IPS-NIHi7 (cell line): Measurements from ENCODE around the gene LY6G5B.

Experiments
- DNase-seq: peaks from one replicate; pipeline ENCODE4 v3.0.0; 2012; ENCODE audit warnings: mixed read lengths; ENCODE audit errors: extremely low spot score

The LY6G5B gene

DNA sequence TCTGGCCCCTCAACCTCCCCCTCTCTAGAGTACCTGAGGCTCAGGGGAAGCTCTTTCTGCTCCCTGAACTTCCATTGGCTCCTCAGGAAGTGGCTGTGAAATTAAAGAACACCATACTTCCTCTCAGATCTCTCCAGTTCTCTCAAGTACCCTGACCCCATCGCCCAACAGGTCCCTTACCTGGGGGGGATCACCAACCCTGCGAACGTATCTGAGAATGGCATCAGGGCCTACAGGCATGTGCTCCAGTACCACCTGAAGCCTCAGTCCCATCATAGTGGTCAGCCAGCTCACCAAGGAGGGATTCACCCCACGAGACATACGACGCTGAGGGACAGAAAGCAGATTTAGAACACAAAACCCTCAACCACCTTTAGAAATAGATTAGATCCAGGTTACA, 29.2 kb upstream of the LY6G5B start:
- no peak for DNase-seq

DNA sequence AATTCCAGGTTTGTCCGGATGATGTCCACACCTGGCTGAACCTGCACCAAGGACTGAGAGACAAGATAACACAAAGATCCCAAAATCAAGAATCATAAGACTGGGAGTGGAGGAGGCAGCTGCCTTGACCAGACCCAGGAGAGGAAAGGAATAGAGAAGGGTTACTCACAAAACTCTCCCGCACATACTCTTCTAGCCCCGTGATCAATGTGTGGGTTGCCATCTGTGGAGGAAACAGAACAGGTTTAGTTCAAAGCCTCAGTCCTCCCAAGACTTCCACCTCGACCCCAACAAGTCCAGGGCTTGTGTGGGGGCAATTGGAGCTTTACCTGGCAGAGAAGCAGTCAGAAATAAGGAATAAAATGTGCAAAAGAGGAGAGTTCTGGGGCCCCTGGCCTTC, 28.4 kb upstream of the LY6G5B start:
- no peak for DNase-seq

DNA sequence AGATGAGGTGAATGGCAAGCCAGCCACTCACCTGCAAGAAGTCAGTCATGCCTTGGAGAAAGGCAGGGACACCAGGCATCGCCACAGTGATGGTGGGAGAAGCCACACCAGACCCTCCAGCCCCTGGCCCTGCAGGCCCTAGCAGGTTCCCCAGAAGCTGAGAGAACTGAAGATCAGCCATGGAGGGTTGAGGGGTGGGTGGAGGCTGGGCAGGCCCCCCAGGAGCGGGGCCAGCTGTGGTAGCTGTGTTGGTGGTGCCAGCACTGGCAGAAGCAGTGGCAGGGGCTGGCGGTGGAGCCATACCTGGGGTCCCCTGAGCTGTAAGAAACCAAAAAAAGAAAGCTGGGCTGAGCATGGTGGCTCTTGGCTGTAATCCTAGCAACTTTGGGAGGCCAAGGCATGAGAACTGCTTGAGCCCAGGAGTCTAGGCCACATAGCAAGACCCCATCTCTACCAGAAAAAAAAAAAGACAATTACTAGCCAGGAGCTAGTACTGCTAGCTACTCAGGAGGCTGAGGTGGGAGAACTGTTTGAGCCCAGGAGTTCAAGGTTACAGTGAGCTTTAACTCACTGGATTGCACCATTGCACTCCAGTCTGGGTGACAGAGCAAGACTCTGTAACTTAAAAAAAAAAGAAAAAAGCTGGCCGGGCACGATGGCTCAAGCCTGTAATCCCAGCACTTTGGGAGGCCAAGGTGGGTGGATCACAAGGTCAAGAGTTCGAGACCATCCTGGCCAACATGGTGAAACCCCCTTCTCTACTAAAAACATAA, 26.8 kb upstream of the LY6G5B start:
- no peak for DNase-seq

DNA sequence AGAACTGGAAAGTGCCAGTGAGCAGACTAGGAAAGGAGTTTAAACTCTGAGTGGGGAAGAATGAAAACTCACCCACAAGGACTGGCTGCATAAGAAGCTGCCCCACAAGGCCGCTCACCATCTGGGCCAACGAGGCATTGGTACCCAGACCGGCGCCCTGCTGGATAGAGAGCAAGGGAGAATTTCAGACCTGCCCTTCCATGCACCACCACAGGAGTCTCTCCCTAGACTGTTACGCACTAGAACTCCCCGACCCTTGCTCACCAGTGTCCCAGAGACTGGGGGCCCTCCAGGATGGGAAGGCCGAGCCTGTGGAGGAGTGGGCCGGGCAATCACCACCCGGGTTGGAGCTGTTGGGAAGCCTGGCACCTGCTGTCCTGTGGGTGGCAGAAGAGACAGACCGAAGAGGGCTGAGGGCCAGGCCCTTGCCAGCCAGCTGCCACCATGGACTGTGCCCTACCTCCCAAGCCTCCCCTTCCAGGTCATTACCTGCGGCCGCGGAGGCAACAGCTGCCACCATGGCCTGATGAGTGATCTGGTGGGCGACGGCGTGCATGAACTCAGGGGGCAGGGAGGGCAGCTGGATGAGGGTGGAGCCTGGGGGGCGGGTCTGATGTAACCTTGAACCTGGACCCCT, 25.8 kb upstream of the LY6G5B start:
- no peak for DNase-seq

- no peak for DNase-seq
Measured at GRCh38 chr6:31645325-31645724, 24.5 kb upstream of the LY6G5B start.

GRCh38 chr6:31651602-31652191, 18.1 kb upstream of the LY6G5B start:
- DNase-seq = peak; percentile 90

DNA sequence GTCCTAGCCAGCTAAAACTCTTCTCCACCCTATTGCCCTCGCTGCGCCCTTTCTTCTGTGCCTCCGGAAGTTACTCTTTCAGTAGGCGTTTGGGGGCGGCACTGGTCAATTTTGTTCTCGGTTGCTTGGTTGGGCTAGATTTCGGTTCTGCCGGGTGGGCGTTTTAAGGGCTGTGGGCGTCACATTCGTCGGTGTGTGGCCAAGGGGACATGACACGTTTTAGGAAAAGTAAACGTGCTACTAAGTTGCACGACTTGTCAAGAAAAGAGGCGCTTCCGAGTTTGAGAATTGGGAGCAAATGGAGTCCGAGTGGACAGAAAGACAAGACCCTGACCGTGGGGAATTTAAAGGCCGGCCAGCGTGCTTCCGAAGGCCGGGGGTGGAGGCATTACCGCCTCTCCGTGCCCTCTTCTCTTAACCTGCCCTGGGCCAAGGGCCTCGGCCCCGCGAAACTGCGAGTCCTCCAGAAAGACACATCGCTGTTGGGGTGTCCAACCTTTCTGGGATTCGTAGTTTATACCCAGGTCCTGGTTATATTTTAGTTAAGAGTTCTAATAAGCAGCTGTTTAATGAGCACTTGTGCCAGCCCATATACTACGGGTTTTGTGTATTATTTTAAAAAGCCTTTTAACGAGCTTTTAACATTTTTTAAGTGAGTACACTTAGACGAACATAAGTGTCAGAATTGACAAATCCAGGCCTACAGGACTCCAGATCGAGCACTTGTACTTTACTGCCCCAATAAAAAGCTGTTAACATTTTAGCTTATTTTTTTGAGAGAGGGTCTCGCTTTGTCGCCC, 16.7 kb upstream of the LY6G5B start:
- DNase-seq = peak; percentile 89

- DNase-seq = no peak
Measured at GRCh38 chr6:31654574-31655348, 15.0 kb upstream of the LY6G5B start.

DNA sequence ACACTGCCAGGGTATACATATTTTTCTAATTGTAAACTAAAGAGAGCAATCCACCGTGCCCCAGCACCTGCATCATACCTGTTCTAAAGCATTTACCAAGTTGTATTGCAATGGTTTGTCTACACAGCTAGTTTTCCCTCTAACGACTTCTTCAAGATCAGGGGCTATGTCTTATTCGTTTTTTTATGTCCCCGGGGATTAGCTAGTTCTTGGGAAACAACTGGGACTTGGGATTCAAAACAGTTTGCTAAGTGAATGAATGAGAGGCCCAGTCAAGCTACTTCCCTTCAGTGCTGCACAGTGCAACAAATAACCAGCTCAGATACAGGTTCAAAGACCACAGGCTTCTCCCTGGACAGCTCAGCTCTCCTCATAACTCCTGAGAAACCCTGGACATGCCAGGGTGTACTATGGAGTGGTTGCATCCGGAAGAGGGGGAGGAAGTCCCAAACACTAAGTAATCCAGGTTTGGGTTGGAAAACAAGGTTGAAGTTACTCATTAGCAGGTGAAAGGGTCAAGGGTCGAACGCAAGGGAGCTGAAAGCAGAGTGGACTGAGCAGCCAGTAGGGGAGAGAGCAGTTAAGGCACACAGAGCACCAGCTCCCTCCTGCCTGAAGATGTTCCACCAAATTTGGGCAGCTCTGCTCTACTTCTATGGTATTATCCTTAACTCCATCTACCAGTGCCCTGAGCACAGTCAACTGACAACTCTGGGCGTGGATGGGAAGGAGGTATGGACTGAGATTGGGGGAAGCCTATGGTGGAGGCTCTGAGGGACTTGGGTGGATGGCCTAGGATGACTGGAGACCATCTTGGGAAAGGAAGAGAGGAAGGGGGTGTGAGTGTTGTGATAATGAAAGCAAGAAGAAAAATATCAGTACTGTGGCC, 14.2 kb upstream of the LY6G5B start, which contains the start of gene APOM:
Gene APOM, plus strand, starts transcription at position 546 of the 889 bp plus-strand sequence. Its CDS starts 73 bp downstream, at position 619.
- no peak for DNase-seq

GRCh38 chr6:31657406-31658157, 12.2 kb upstream of the LY6G5B start:
- DNase-seq = no peak

DNA sequence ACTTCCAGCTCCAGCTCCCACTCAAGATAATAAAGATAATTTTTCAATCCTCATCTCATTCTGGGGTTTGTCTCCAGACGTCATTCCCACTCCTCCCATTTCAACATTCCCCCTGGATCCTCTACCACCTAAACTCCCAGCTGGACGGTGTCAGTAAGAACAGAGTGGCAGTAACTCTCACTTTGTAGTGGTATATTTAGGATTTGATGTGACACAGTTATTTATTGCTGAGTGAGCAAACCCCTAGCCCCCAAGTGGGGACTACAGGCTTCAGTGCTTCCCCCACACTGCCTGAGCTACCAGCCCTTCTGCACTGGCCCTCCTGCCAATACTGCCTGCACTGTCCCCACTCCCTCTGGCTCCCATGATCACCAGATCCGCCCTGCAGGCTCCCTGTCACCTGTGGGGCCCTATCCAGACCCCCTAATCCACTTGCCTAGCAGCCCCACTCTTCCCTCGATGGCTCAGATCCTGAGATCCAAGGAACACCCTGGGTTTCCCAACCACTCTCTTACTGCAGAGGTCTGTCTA, 11.6 kb upstream of the LY6G5B start:
- DNase-seq = no peak

GRCh38 chr6:31658983-31659648, 10.7 kb upstream of the LY6G5B start:
- DNase-seq = no peak

DNA sequence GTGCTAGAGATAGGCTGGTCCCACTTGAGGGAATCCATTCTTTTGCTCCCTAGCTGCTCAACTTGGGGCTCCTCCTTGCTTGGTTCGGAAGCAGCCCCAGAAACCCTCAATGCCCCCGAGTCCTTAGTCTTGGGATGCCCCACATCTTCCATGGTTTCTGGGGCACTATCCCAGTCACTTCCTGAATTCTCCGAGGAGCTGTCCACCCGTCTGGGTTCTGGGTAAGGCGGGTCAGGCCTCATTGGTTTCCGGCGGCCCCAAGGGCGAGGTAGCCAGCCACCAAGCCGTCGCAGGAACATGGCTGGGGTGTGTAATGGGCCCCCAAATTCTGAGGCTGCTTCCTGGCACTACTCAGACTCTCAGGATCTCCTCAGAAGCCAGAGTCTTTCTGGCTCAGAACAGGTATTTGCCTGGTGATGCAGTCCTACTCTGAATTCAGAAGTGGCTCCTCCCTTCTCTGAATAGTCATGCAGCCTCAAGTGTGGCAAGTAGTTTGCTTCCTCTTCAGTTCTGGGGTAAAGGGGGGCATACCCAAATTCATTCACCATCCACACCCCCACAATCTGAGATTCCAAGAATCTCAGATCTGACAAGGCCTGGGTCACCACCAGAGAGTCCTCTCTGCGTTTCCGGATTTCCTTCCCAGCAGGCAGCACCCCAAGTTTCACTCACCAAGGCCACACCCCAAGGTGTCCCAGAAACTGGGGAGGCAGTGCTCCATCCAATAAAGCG, 10.0 kb upstream of the LY6G5B start:
- DNase-seq = peak; percentile 45

DNA sequence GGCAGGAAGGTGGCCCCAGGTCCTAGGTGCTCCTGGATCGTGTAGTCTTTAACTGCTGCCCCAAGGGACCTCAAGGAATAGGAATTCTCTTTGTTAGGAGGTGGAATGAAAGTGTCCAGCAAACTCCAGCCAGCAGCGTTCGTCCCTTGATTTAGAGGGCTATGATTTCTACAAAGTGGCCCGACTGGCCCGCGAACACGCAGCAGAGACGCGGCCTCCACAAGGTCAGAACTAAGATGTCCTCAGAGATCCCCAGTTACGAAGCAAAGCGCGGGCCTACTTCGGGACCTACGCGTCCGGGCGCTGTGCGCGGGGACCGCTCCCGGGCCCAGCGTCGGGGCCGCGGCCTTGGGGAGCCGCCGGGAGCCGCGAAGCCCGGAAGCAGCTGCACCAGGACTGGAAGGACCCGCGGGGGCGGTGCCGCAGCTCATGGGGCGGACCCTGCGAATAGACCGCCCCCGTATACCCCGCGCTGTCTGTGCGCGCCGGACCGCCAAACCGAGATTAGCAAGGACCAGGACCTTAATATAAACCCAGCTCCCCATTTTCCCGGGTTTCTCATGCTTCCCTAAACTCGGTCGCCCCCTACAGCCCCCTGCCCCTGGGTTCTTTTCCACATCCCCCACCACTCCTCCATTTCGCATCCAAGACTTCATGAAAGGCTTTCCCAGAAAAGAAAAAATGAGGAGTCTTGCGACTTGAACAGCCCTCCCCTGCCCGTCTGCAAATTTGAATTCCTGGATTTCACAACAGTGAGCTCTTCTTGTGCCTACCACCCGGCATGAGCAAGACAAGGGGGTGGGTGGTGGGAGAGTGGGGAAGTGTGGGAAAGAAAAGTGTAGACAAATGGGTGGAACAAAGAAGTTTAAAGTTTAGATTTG, 9.2 kb upstream of the LY6G5B start, which contains the start of gene C6orf47:
Gene C6orf47, minus strand, starts transcription at position 398 of the 881 bp plus-strand sequence. CDS start 831 bp downstream, outside the sequence.
- peak; percentile 88 for DNase-seq

- DNase-seq = no peak
Measured at GRCh38 chr6:31661262-31662123, 8.3 kb upstream of the LY6G5B start.
